ENCODE data around the gene NABP2.
"Not testable (repeated sequence)": the region's sequence is repeated elsewhere in the genome, so short reads cannot be mapped to it uniquely, and the experiment has no call there.

NABP2 gene

GRCh38 chr12:56271031-56271430 lies 46.9 kb downstream of the NABP2 start:
- DNase-seq (ENCODE audit: extremely low spot score), result no peak
- TF ChIP-seq CTCF (IDR thresholded peaks at IDR 0.05; ENCODE audit: control extremely low read depth, extremely low read depth, low read depth, missing control alignments), result peak; percentile 57
- CTCF ChIA-PET, result interaction anchor here (0.7 to 7.2 kb wide), 6 partner anchors 15 to 193 kb away, joined by 3 to 64 read pairs (median 4); partner anchors contain the start of genes ANKRD52 and SMARCC2
- POLR2A ChIA-PET, result interaction anchor here (0.6 kb wide), 1 partner anchor 108 kb away, joined by 4 read pairs; no protein-coding TSS in a partner anchor

DNA sequence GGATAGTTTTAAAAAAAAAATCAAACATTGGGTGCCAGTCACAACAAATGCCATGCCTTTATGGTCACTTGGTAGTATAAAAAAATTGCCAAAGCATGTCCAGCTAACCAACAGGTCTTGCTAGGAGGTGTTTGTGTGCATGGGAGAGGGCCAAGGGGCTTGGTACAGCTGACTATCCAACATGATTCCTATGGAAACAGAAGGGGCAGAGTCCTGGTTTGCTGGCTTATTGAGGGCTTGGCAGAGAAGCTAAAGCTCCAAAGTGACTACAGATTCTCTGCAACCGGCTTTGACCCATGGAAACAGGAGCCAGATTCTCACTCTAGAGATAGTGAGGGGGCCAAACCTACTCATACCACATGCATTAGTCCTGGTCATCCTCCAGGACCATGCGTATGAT lies 48.3 kb downstream of the NABP2 start:
- CTCF ChIA-PET; DNase-seq (ENCODE audit: extremely low spot score); POLR2A ChIA-PET: not testable (repeated sequence)

DNA sequence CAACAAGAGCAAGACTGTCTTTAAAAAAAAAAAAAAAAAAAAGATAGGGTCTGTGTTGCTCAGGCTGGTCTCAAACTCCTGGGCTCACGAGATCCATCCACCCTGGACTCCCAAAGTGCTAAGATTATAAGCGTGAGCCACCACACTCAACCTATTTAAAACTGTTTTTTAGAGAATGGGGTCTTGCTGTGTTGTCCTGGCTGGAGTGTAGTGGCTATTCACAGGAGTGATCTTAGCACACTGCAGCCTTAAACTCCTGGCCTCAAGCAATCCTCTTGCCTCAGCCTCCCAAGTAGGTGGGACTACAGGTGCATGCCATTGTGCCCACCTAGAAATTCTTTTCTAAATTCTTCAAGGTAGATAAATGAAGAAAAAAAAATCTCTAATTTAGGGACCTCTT lies 50.2 kb downstream of the NABP2 start:
- POLR2A ChIA-PET, result no interaction called here
- CTCF ChIA-PET, result no interaction called here
- DNase-seq (ENCODE audit: extremely low spot score), result no peak
- TF ChIP-seq CTCF (IDR thresholded peaks at IDR 0.05; ENCODE audit: control extremely low read depth, extremely low read depth, low read depth, missing control alignments), result no peak

GRCh38 chr12:56278905-56279304 lies 54.8 kb downstream of the NABP2 start:
- CTCF ChIA-PET, result interaction anchor here (1.2 to 2.6 kb wide), 3 partner anchors 10 to 56 kb away, joined by 3 to 9 read pairs (median 4); partner anchors contain the start of gene COQ10A
- POLR2A ChIA-PET, result no interaction called here
- DNase-seq (ENCODE audit: extremely low spot score), result no peak
- TF ChIP-seq CTCF (IDR thresholded peaks at IDR 0.05; ENCODE audit: control extremely low read depth, extremely low read depth, low read depth, missing control alignments), result no peak
